HG02571 (cell line): Measurements from ENCODE around the gene GSG1L.
"Not testable (repeated sequence)": the region's sequence is repeated elsewhere in the genome, so short reads cannot be mapped to it uniquely, and the experiment has no call there.

ENCODE experiments used
- ATAC-seq: cut with Tn5 transposase; IDR thresholded peaks from one replicate; pipeline ENCODE4 v1.9.1; 2021; ENCODE audit warnings: mild to moderate bottlenecking, moderate library complexity; ENCODE audit not compliant: unreplicated experiment

The GSG1L gene

GRCh38 chr16:27762441-27762840 lies 301.1 kb downstream of the GSG1L start:
- no peak for ATAC-seq

- no peak for ATAC-seq
Observed at GRCh38 chr16:27761816-27762215, 301.7 kb downstream of the GSG1L start.

- ATAC-seq, result no peak
Observed at GRCh38 chr16:27760789-27761176, 302.7 kb downstream of the GSG1L start.

- no peak for ATAC-seq
Observed at GRCh38 chr16:27759967-27760788, 303.3 kb downstream of the GSG1L start.

- ATAC-seq, result no peak
Observed at GRCh38 chr16:27759301-27759871, 304.1 kb downstream of the GSG1L start.

GRCh38 chr16:27758544-27758943 lies 305.0 kb downstream of the GSG1L start:
- ATAC-seq, result no peak

- ATAC-seq, result no peak
Observed at GRCh38 chr16:27756206-27756970, 307.1 kb downstream of the GSG1L start.

- ATAC-seq, result no peak
Observed at GRCh38 chr16:27754788-27755690, 308.5 kb downstream of the GSG1L start.

GRCh38 chr16:27753563-27753962 lies 310.0 kb downstream of the GSG1L start:
- ATAC-seq, result no peak

GRCh38 chr16:27752241-27752640 lies 311.3 kb downstream of the GSG1L start:
- ATAC-seq, result no peak

GRCh38 chr16:27751676-27752075 lies 311.8 kb downstream of the GSG1L start:
- no peak for ATAC-seq

- ATAC-seq, result no peak
Observed at GRCh38 chr16:27751233-27751632, 312.3 kb downstream of the GSG1L start.

GRCh38 chr16:27749946-27750345 lies 313.6 kb downstream of the GSG1L start:
- no peak for ATAC-seq

GRCh38 chr16:27749547-27749875 lies 314.0 kb downstream of the GSG1L start:
- ATAC-seq, result no peak

- no peak for ATAC-seq
Observed at GRCh38 chr16:27748868-27749546, 314.5 kb downstream of the GSG1L start.

- no peak for ATAC-seq
Observed at GRCh38 chr16:27747946-27748345, 315.6 kb downstream of the GSG1L start.

GRCh38 chr16:27746076-27746855 lies 317.2 kb downstream of the GSG1L start:
- ATAC-seq, result no peak

GRCh38 chr16:27745348-27745747 lies 318.2 kb downstream of the GSG1L start:
- no peak for ATAC-seq

- no peak for ATAC-seq
Observed at GRCh38 chr16:27743963-27744362, 319.6 kb downstream of the GSG1L start.

- not testable (repeated sequence) for ATAC-seq
Observed at GRCh38 chr16:27743001-27743400, 320.5 kb downstream of the GSG1L start.
